Measurements from ENCODE around the gene ATP8A2.
A peak's percentile ranks its signal among the peaks of the same experiment; 100 is the strongest.
"Not testable (repeated sequence)": the region's sequence is repeated elsewhere in the genome, so short reads cannot be mapped to it uniquely, and the experiment has no call there.

Gene ATP8A2

DNA sequence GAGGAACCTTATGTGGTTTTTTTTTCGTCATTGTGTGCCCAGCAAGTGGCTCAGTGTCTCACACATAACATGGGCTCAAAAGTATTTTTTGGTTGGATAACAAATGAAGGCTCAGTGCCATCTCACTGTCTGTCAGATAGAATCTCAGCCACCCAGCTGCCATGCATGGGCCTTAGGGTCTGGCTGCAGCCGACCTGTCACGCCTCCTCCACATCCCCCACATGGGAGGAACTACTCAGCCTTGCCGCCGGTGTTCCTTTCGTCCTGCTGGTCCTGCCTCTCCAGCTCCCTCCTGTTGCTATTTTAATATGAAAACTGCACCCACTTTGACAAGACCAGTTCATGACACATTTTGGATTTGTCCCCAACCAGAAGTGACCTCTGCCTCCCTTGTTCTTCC, 558.9 kb downstream of the ATP8A2 start:
- no peak for DNase-seq

DNA sequence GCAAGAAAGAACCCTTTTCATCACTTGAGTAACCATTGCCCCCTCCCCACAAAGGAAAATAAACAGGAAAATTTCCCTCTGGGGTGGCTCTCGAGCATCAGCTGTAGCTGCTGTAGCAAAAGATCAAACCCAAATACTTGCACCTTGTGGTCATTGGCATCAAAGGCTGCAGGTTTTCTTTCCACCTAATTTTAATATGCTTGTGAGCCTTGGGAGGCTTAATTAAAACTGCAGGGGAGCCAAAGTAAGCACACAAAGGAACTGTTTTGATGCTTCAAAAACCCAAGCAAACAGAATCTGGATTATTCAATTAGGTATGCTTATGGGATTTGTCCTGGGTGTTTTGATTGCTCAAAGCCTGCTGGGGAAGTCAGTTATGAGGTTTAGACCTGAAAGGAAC, 560.6 kb downstream of the ATP8A2 start:
- no peak for DNase-seq

DNA sequence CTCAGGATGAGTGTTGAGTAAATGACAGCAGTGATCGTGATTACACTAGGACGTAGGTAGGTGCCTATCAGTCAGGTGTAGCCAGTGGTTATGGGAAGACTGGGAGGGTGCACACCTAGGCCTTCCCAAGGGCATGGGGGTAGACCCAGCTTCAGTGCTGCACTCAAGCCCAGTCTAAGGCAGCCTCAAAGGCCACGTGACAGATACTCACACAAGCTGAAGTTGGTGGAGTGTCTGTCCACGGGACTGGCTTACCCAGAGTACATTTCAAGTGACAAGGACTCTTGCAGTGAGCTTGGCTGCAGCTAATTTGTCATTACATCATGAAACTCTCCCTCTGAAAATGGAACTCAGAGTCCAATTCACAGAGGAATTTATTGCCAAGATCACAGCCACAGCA, 561.7 kb downstream of the ATP8A2 start:
- no peak for DNase-seq

DNA sequence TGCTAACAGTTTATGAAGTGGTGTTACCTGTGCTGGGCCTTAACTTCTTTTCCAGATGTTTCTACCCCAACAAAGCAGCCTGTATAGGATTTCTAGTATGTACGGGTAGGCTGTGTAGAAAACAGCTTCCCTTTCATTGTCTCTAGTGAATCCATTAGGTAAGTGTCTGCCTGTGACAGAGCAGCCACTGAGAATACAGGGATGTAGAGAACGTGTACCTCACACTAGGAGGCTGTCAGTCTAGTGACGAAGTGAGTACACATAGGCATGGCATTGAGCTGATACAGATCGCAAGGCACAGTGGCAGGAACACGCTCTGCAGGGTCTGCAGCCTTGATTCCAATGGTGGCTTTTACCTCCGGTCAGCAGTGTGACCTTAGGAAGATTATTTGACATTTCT, 562.4 kb downstream of the ATP8A2 start:
- no peak for DNase-seq

DNA sequence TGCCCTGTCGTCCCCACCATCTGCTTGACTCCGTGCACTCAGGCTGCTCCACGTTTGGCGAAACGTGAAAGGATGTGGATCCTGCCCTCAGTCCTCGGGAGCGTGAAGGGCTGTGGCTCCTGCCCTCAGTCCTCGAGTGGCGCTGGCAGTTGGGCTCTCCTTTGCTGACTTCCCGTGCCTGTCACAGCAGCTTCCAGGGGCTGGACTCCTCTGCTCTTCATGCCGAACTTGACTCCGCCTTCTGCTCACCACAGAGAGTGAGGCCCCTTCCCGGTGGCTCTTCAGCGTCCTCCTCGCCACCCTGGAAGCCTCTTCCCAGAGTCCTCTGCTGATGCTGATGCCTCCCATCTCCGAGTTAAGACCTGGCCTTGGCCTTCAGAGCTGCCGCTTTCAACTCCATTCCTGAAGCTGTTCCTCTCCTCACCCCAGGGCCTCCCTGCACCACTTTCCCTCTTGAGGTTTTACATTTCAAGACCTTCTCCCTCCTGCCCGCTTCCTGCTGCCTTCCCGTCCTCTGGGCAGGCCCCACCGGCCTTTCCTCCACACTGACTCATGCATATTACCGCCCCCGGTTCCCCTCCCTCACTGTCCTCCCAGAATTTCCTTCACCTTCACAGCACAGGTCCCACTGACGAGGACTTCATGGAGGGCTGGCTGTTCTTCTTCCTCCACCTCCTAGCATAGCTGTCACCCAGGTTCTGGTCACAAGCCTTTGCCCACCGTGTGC, 568.4 kb downstream of the ATP8A2 start:
- no peak for DNase-seq

DNA sequence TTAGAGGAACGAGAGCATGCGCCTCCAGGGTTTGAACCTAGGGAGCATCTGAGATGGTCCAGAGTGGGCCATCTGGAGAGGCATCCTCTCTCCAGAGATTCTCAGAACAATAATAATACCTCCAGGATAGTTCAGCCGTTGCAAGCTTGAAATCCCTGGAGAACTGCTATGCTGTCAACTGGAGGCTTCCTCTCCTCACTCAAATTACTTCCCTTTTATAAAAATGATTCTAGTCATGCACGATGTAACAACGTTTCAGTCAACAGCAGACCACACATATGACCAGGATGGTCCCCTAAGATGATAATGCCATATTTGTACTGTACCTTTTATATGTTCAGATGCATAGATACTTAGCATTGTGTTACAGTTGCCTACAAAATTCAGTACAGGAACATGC, 571.3 kb downstream of the ATP8A2 start:
- DNase-seq, result no peak

DNA sequence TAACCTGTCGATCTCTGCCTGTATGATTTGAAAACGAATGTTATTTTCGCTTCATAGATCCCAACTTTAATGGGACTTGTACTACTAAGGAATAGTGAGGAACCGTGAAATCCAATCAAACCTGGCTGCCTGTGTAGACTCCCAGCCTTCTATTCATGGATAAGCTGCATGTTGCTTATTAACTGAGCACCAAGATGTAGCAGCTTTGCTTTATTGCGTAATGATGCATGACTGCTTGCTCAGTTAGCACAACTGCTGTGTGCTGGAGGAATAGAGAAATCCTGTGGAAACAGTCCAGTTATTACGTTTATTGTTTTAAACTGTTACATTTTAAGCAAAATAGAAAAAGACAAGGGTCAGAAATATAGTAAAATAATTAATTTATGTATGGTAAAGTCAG, 571.9 kb downstream of the ATP8A2 start:
- no peak for DNase-seq

DNA sequence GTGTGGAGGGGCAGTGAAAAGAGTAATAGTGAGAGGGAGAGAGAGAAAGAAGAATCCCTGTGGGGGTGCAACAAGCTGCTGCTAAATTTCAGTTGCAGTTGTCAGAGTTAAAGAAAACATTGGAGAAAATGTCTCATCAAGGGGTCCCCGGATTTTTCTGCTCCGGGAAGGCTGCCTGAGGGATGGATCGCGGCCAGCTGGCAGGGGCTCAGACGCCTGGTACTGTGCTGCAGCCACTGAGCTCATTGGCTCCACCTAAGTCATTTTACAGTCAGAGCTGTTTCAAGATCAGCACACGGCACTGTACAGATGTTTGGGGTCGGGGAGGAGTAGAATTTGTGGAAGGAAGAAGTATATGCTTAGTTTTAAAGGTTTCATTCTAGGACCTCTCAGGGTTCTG, 573.8 kb downstream of the ATP8A2 start:
- DNase-seq, result peak; percentile 62

DNA sequence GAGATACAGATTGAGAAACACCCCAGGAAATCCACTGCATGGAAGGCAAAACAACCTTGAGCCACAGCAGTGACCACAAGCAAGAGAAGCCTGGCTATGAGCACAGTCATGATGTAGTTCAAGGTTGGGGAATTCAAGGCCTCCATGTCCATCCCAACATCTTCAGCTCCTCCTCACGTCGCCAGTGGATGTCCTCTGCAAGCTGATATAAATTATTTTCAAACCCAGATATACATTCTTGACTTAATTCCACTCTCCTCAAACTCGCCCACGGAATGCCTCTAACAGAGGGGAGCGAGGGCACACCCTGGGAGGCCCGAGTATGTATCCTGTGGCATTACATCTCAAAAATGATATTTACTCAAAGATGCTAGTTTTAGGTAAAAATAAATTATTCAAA, 574.5 kb downstream of the ATP8A2 start:
- DNase-seq, result no peak

DNA sequence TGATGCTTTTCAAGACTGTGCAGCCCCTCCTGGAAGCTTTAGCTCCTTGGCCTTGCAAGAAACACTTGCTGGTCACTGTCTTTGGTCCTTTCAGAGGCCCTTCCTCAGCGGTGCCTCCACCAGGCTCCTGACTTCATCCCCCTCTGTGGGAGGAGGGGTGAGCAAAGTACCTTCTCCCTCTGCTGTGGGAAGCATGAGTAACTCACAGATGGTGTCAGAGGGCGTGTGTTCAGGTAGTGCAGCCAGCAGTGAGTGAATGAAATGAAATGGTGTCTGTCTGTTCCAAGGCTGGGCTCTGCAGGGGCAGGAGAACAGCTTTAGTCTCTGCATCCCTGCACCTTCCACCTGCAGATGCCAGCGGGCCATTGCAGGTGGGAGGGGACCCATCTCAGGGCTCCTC, 577.1 kb downstream of the ATP8A2 start:
- DNase-seq, result no peak

DNA sequence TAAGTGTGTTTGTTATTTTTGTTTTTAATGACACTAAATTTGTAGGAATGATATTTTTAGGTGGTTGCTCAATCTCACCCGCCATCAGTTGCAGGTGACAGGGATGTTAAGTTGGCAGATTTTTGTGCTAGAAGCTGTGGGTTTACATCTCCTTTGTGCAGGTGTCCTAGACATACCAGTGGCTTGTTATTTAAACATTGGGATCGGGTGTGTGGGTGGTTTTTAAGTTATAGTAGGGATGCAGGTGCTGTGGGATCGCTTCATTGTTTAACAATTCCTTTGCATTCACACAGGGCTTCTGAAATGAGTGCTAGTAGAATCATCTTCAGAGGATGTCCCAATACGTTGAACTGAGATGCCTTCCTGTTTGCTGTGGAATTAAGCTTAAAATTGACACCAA, 580.1 kb downstream of the ATP8A2 start:
- no peak for DNase-seq

DNA sequence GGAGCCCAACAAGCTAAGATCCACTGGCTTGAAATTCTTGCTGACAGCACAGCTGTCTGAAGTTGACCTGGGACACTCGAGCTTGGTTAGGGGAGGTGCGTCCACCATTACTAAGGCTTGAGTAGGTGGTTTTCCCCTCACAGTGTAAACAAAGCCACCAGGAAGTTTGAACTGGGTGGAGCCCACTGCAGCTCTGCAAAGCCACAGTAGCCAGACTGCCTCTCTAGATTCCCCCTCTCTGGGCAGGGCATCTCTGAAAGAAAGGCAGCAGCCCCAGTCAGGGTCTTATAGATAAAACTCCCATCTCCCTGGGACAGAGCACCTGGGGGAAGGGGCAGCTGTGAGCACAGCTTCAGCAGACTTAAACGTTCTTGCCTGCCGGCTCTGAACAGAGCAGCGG, 582.3 kb downstream of the ATP8A2 start:
- not testable (repeated sequence) for DNase-seq

DNA sequence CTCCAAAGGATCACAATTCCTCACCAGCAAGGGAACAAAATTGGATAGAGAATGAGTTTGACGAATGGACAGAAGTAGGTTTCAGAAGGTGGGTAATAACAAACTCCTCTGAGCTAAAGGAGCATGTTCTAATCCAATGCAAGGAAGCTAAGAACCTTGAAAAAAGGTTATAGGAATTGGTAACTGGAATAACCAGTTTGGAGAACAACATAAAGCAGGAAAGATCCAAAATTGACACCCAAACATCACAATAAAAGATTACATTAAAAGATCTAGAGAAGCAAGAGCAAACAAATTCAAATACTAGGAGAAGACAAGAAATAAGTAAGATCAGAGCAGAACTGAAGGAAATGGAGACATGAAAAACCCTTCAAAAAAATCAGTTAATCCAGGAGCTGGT, 583.2 kb downstream of the ATP8A2 start:
- DNase-seq, result not testable (repeated sequence)

DNA sequence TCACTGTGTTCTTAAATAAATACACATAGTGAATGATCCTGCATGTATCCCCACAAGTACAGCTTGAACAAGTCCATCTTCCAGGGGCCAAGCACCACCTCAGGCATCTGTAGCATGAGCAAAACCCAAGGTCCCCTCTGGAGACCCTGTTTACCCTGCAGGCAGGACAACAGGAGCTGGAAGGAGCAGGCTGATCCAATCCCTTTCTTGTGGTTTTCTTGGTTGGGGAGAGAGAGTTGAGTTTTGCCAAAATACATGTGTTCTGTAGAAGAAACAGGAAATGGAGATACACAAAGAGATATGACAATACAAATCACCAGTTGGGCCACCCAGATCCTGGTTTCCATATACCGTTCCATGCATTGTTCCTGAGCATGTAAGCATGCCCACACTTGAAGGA, 587.2 kb downstream of the ATP8A2 start:
- no peak for DNase-seq

DNA sequence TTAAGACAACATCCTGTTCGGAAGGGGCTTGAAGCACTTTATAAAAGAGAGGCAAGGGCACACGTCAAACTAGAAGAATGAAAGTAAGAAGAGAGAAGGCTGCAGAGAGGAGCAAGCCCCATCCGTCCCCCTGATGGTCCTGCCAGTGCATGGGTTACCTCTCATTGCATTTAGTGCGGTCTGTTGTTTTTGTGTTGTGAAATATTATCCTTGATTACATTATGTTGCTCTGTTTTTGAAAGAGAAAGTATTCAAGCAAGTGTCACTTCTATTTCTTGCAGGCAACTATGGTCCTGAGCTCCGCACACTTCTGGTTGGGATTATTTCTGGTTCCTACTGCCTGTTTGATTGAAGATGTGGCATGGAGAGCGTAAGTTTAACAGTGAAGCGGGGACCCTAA, 589.5 kb downstream of the ATP8A2 start:
- DNase-seq, result no peak

DNA sequence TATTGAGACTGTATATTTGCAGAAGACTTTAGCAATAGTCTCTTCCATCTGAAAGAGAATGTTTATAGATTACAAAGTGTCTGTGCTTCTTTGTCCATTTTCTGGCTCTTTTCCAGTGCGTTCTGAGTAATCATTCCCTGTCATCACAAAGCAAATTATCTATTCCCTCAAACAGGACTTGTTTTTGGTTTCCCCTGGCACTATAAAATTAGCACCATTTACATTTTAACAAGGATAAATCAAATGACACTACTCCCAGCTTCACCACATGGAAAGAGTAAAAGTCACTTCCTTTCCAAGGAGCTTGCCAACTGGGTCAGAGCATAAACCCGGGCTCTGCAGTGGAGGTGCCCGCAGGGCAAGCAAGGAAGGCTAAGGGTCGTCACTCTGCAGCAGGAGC, 591.9 kb downstream of the ATP8A2 start:
- no peak for DNase-seq

DNA sequence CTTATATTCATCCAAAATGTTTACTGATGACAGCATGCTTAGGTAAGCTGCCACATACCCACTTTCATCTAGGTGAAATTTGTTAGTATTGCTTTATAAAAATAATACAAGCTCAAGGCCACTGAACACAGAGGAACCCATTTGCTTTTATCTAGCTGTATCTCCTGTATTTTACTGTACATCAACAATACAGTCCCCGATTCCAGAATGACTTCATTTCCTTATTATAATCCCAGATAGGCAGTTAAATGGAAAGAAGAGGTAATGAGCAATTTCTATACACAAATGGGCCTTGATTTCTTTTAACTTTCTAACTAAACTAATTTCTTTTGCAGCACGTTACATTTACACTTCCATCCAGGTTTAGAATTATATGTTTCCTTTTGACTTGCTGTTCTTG, 593.8 kb downstream of the ATP8A2 start:
- no peak for DNase-seq

DNA sequence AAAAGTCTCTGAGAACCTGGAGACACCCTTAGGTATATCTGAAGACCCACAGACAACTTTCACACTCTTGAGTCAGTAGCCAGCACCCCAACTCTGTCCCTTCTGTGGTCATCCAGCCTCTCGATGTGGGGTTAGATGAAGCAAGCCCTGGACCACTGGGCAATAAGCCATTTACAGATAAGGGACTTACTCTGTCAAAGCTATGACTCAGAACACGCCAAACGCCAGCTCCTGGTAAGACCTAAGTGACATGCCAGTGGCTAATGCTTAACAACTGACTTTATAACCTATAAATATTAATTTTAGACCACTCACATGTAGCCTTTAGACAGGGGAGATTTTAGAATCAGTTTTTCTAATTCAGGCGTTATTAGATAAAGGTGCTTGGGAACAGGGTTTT, 594.3 kb downstream of the ATP8A2 start:
- no peak for DNase-seq

DNA sequence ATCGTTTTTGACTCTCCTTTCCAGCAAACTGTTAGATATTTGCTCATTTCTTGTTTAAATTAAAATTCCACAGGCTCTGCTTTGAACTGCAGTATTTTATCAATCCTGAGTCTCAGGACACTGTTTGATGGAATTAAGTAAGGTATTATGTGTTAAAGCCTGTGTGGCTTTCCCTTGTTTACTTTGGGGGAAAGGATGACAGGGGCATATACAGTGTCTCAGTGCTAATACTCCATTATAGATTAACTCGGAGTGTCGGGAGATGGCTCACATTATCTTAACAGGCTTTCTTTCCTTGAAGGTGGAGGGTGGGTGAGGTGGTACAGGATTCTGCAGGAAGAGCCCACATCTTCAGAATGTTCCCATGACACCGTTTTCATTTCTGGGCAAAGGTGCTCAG, 595.4 kb downstream of the ATP8A2 start:
- no peak for DNase-seq

DNA sequence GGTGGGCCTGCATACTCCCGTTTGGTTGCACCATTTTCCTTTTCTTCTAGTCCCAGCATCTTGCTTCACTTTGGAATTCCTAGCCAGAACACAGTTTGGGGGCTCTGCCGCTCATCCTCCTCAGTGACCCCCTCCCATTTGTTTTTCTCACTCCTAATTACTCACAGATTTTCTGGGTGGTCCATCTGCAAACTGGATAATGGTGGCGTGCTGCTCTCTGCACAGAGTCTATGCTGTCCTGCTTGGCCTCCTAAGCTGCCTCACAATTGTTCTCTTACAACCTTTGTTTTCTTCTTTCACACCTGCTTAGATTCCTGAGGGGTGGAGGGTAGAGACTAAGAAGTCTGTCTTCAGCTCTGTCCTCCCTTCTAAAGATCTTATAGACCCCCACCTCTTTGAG, 599.3 kb downstream of the ATP8A2 start:
- no peak for DNase-seq

DNA sequence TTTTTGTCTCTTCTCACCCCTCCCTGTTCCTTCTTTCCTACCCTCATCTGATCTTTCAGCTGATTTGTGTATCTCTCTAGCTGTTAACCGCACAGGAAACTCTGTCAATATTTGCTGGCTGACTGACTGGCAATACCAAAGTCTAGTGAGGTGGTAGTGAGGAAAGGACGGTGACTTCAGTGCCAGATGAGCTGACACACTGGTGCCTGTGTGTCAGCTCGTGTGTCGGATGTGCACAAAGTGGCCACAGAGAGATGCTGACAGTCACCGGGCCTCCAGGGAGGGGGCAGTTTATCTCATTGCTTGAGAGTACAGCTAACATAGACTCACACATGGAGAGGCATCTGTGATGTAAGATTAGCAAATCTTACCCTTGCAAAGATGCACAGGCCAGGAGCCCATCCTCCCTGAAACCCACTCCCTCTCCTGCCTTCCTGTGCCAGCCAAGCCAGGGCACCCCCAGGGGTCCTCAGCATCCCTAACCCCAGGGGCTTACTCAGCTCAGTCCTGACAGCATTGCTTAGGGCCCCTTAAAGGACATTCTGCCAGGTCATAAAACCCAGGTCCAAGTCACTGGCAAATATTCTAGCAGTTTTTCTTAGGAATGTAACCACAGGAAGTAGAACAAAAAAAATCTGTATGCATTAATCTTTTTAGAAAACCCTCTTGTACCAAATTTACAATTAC, 599.8 kb downstream of the ATP8A2 start:
- DNase-seq, result no peak

DNA sequence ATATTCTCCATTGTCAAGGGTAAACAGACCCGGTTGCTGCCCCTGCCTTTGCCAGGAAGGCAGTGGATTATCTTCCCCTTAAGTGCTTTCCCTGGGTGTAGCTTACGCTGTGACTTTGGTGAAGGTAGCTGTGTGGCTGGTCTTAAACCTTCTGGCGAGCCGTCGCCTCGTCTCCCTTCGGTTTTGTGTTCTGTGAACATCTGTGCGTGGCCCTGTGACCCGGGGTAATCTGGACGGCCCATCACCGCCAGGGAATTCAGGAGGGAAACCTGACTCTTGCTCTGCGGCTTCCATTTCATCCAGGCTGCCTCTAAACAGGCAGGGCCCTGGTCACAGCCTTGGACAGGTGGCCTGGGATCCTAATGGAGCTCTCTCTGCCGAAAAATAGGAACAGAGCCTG, 601.3 kb downstream of the ATP8A2 start:
- DNase-seq, result no peak

DNA sequence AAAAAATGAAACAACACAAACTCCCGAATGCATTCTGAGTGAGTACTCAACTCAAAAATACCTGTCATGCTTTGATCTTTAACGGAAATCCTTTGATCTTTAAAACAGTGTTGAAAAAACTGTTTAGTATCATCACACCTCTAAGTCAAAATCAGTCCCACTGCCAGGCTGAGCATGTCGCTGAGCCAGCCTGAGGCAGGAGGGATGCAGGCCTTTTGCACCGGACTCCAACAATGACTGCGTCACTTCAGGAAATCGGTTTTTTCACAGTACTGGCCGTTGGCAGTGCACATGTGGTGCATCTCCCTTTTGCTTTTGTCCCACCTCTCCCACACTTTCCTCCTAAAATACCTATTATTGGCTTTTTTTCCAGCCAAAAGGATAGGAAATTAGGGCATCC, 601.8 kb downstream of the ATP8A2 start:
- DNase-seq, result no peak

DNA sequence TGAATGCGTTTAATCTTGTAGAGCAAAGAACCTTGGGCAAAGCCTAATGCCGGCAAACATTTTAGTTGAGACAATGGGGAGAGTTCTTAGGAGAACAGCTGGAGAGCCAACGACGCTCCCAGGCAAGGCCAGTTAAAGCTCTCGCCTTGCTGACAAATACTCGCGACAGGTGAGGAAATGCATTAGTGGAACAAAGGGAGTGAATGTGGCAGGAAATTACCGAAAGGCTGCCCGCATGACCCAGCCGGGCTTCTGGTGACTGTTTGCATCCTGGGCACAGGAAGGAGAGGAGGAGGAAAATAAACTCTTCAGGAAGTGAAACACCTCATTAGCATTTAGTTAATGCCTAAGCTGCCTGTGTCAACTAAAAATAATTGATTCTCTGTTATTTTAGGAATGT, 605.4 kb downstream of the ATP8A2 start:
- DNase-seq, result no peak

DNA sequence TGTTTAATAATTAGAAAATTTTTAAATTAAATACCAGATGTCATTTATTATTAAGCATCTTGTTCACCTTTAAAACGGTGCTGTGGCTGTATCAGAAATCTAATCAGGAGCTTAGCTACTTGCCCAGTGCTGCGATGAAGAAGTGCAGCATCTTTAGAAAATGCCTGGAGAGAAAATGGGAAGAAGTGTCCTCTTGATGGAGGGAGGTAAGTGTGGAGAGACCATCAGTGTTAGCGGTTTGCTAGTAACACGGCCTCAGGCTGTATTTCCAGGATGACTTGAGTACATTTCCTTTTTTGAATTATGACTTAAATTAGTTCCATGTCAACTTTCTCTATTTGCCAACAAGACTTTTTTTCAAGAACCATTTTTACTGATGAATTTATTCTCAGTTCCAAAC, 605.9 kb downstream of the ATP8A2 start:
- DNase-seq, result no peak

Data from left hindlimb (tissue), 1 donor.